HEK293 (cell line): Measurements from ENCODE around the gene HMGN2.

ENCODE experiments used
- CTCF ChIA-PET: fragments of 350-600 bp; formaldehyde crosslinking; extraction: SDS; loops from one replicate; lab custom pipeline; 2021; ENCODE audit warnings: antibody characterized with exemption; lab: Yijun Ruan, JAX
- POLR2A ChIA-PET: fragments of 300-600 bp; formaldehyde crosslinking; extraction: SDS; loops from one replicate; lab custom pipeline; 2020; ENCODE audit warnings: antibody characterized with exemption, inconsistent platforms; lab: Yijun Ruan, JAX
- H3K27ac ChIP-seq: fragments of 200-500 bp; sonication (Bioruptor generic); 2 replicates; pipeline ENCODE4 v1.5.1; 2014; ENCODE audit warnings: low read depth, low read length, control low read depth, inconsistent platforms; ENCODE audit errors: extremely low read depth
- H3K36me3 ChIP-seq, 2 experiments: fragments of 200-500 bp in 1 of 2; sonication (Bioruptor generic) in 1 of 2; 1 replicate in 1 of 2; 2 replicates in 1 of 2; pipeline ENCODE4 v1.5.1; 2014 to 2017; ENCODE audit warnings: inconsistent platforms in 2 of 2, low read length in 2 of 2; ENCODE audit not compliant: control insufficient read depth in 2 of 2, insufficient read depth in 1 of 2
- H3K4me1 ChIP-seq: fragments of 200-500 bp; sonication (Bioruptor generic); 2 replicates; pipeline ENCODE4 v1.5.1; 2014; ENCODE audit warnings: mild to moderate bottlenecking, low read length, inconsistent platforms; ENCODE audit not compliant: control insufficient read depth, insufficient read depth
- H3K4me3 ChIP-seq: 2 replicates; pipeline ENCODE4 v1.5.1; 2011; ENCODE audit warnings: low read depth, mild to moderate bottlenecking, control low read depth, low read length, moderate library complexity
- H3K9me3 ChIP-seq: fragments of 200-500 bp; sonication (Bioruptor generic); 2 replicates; pipeline ENCODE4 v1.5.1; 2014; ENCODE audit warnings: low read depth, low read length, inconsistent platforms; ENCODE audit not compliant: control insufficient read depth, insufficient read depth
- HOXD13 ChIP-seq: sonication (generic); formaldehyde crosslinking; IDR thresholded peaks from 2 replicates; pipeline ENCODE4 v1.8.0; 2022; ENCODE audit warnings: missing genetic modification reagents, borderline replicate concordance
- PRDM10 ChIP-seq: fragments of 450-650 bp; formaldehyde crosslinking; IDR thresholded peaks from 2 replicates; pipeline ENCODE4 v1.5.1; 2016; ENCODE audit warnings: missing biosample characterization, missing genetic modification characterization
- REPIN1 ChIP-seq: fragments of 450-650 bp; formaldehyde crosslinking; IDR thresholded peaks from 2 replicates; pipeline ENCODE4 v1.5.1; 2017; ENCODE audit warnings: missing biosample characterization, missing genetic modification characterization, low read depth
- REST ChIP-seq: fragments of 450-650 bp; formaldehyde crosslinking; IDR thresholded peaks from 2 replicates; pipeline ENCODE4 v1.5.1; 2016; ENCODE audit warnings: missing biosample characterization, missing genetic modification characterization
- SP7 ChIP-seq: fragments of 450-650 bp; formaldehyde crosslinking; IDR thresholded peaks from 2 replicates; pipeline ENCODE4 v1.5.1; 2016; ENCODE audit warnings: missing biosample characterization, missing genetic modification characterization
- TCF7L2 ChIP-seq: IDR thresholded peaks from 2 replicates; pipeline ENCODE4 v1.6.1; 2011; ENCODE audit warnings: low read depth, mild to moderate bottlenecking, inconsistent platforms, low read length, moderate library complexity, borderline replicate concordance
- YY2 ChIP-seq: fragments of 450-650 bp; formaldehyde crosslinking; IDR thresholded peaks from 2 replicates; pipeline ENCODE4 v1.5.1; 2016; ENCODE audit warnings: missing biosample characterization, missing genetic modification characterization
- ZNF157 ChIP-seq: fragments of 450-650 bp; formaldehyde crosslinking; IDR thresholded peaks from 2 replicates; pipeline ENCODE4 v1.5.1; 2016; ENCODE audit warnings: missing biosample characterization, missing genetic modification characterization
- ZNF292 ChIP-seq: fragments of 450-650 bp; formaldehyde crosslinking; IDR thresholded peaks from 2 replicates; pipeline ENCODE4 v1.5.1; 2016; ENCODE audit warnings: low read depth, missing biosample characterization, missing genetic modification characterization, borderline replicate concordance
- ZNF416 ChIP-seq: fragments of 450-650 bp; formaldehyde crosslinking; IDR thresholded peaks from 2 replicates; pipeline ENCODE4 v1.5.1; 2016; ENCODE audit warnings: missing biosample characterization, missing genetic modification characterization
- ZNF426 ChIP-seq: fragments of 450-650 bp; formaldehyde crosslinking; IDR thresholded peaks from 2 replicates; pipeline ENCODE4 v1.5.1; 2017; ENCODE audit warnings: missing biosample characterization, missing genetic modification characterization, mild to moderate bottlenecking, inconsistent platforms, moderate library complexity
- ZNF449 ChIP-seq: fragments of 450-650 bp; formaldehyde crosslinking; IDR thresholded peaks from 2 replicates; pipeline ENCODE4 v1.5.1; 2017; ENCODE audit warnings: missing biosample characterization, mild to moderate bottlenecking, missing genetic modification characterization, moderate library complexity
- ZNF571 ChIP-seq: fragments of 450-650 bp; formaldehyde crosslinking; IDR thresholded peaks from 2 replicates; pipeline ENCODE4 v1.5.0; 2017; ENCODE audit warnings: missing biosample characterization, missing genetic modification characterization
- ZNF596 ChIP-seq: fragments of 450-650 bp; IDR thresholded peaks from 2 replicates; pipeline ENCODE4 v1.5.0; 2018; ENCODE audit warnings: missing biosample characterization, mild to moderate bottlenecking, missing genetic modification characterization, moderate library complexity
- ZNF76 ChIP-seq: fragments of 450-650 bp; formaldehyde crosslinking; IDR thresholded peaks from 2 replicates; pipeline ENCODE4; 2016; ENCODE audit warnings: low read depth, missing biosample characterization, missing genetic modification characterization, borderline replicate concordance
- TF ChIP-seq, protein P1 (sequence below): fragments of 450-650 bp; formaldehyde crosslinking; IDR thresholded peaks from 2 replicates; pipeline ENCODE4 v1.5.1; 2016; ENCODE audit warnings: missing biosample characterization, missing genetic modification characterization

HMGN2 gene

DNA sequence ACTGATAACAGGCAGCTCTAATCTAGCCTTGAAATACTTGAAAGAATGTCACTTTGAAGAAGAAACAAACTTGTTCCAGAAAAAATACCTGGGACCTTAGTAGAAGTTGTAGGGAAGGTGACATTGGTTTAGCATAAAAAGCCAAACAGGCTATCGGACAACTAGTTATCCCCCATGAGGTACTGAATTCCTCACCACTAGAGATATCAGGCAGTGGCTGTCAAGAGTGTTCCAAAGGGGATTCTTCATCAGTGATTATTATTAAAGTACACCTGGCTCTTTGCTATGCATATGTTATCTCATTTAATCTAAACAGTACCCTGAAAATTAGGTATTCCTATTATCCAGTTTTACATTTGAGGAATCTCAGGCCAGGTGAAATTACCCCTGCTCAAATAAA is 13.1 kb upstream of the HMGN2 start:
- ChIA-PET CTCF (interaction anchor here (4.5 kb wide), 1 partner anchor 11 kb away, joined by 30 read pairs; no protein-coding TSS in a partner anchor), POLR2A (no interaction called here)
- H3K4me3 ChIP-seq: no peak overlapping the region
- H3K4me1 ChIP-seq: no peaks in the 10 kb centered on the region
- TF ChIP-seq, protein P1, sequence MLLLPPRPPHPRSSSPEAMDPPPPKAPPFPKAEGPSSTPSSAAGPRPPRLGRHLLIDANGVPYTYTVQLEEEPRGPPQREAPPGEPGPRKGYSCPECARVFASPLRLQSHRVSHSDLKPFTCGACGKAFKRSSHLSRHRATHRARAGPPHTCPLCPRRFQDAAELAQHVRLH: no peak
- TF ChIP-seq ZNF449 (tag by site-specific recombination): no peak
- H3K36me3 ChIP-seq: peaks cover 3 to 72% of the 10 kb centered on the region in 2 experiments
- H3K9me3 ChIP-seq: no peaks in the 10 kb centered on the region
- no peak overlapping the region for H3K27ac ChIP-seq

GRCh38 chr1:26459573-26460031 is 12.6 kb upstream of the HMGN2 start:
- peaks cover 3 to 73% of the 10 kb centered on the region in 2 experiments for H3K36me3 ChIP-seq
- no peak overlapping the region for H3K27ac ChIP-seq
- H3K4me1 ChIP-seq: no peaks in the 10 kb centered on the region
- TF ChIP-seq PRDM10 (peak; percentile 55), REPIN1 (no peak), ZNF292 (no peak)
- POLR2A ChIA-PET: no interaction called here
- H3K9me3 ChIP-seq: no peaks in the 10 kb centered on the region
- CTCF ChIA-PET: interaction anchor here (4.5 kb wide), 1 partner anchor 11 kb away, joined by 30 read pairs; no protein-coding TSS in a partner anchor
- H3K4me3 ChIP-seq: no peak overlapping the region

DNA sequence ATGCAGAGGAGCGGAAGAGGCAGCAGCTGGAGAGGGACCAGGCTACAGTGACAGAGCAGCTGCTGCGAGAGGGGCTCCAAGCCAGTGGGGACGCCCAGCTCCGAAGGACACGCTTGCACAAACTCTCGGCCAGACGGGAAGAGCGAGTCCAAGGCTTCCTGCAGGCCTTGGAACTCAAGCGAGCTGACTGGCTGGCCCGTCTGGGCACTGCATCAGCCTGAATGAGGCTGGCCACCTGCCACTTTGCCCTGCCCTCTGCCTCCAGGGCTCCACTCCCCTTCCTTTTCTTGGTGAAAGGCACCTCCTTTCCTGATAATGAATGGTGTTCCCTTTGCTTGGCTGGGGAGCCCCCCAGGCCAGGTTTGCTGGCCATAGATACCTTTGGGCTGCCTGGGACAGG is 3.3 kb upstream of the HMGN2 start:
- POLR2A ChIA-PET: no interaction called here
- CTCF ChIA-PET: interaction anchor here (0.7 to 3.4 kb wide), 4 partner anchors 9 to 154 kb away, joined by 3 to 30 read pairs (median 3); no protein-coding TSS in a partner anchor
- H3K27ac ChIP-seq: no peak overlapping the region
- TF ChIP-seq ZNF157 (tag by site-specific recombination) (no peak), SP7 (tag by site-specific recombination) (no peak), ZNF596 (no peak), HOXD13 (CRISPR knock-in tag) (no peak), ZNF571 (tag by site-specific recombination) (no peak), ZNF426 (no peak), REST (tag by site-specific recombination) (no peak), TCF7L2 (no peak), YY2 (no peak), ZNF416 (tag by site-specific recombination) (no peak), ZNF76 (no peak)
- TF ChIP-seq, all 188 proteins: peak for 0
- no peaks in the 10 kb centered on the region; the same call in 1 of the 2 replicates for H3K4me1 ChIP-seq
- no peak overlapping the region for H3K4me3 ChIP-seq
- H3K9me3 ChIP-seq: no peaks in the 10 kb centered on the region
- peaks cover 5 to 68% of the 10 kb centered on the region in 2 experiments for H3K36me3 ChIP-seq
